GM12891 (cell line): Measurements from ENCODE around the gene PPIG.

Source experiments
- POLR2A ChIP-seq: IDR thresholded peaks from 2 replicates; pipeline ENCODE4 v1.6.1; 2011; ENCODE audit warnings: low read depth, low read length, control low read depth
- POLR2AphosphoS5 ChIP-seq: IDR thresholded peaks from 2 replicates; pipeline ENCODE4 v1.6.1; 2011; ENCODE audit warnings: low read depth, low read length, control low read depth
- TAF1 ChIP-seq: IDR thresholded peaks from 2 replicates; pipeline ENCODE4 v1.6.1; 2011; ENCODE audit warnings: low read depth, low read length, control low read depth

DNA sequence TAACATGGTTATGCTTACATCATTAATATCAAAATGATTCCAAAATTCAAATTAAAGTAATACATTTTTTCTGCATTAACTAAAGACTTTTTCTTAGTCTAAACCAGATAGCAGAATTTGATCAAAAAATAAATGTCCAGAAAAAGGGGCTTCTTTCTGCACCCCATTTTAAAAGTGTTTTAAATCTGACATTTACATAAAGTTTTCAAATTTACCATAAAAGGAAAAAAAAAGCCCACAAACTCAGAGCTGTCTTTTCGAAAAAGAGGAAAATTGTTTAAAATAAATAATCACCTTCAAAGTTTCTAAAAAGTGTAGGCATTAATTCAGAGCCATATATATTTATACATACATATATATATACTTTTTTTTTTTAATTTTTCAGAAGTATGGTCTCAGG, 12.0 kb upstream of the PPIG start:
- TF ChIP-seq POLR2AphosphoS5 (no peak), POLR2A (no peak), TAF1 (no peak)
